Gastrocnemius medialis (tissue), 4 donors: ENCODE measurements around the gene DCC. TPM values are rescaled to one million over a fixed set of nuclear protein-coding genes. Genes with fewer than 3 reads are reported as not detected.
"Not testable (repeated sequence)": the region's sequence is repeated elsewhere in the genome, so short reads cannot be mapped to it uniquely, and the experiment has no call there.

ENCODE experiments used
- ATAC-seq, 2 donors: fragments of 150-250 bp; one replicate each; pipeline ENCODE4 v1.9.1; 2016
- DNase-seq, 2 donors: peaks; one replicate each; pipeline ENCODE4 v3.0.0-alpha.2; 2019
- H3K27ac ChIP-seq, 4 donors: fragments of 200-600 bp; sonication (generic); 1 replicate in 1 of 4; 2 replicates in 3 of 4; pipeline ENCODE4 v1.5.1; 2016 to 2018; ENCODE audit warnings: mild to moderate bottlenecking in 2 of 4, moderate library complexity in 1 of 4
- H3K27me3 ChIP-seq, 3 donors: fragments of 200-600 bp; sonication (generic) in 2 of 3; 1 replicate in 1 of 3; 2 replicates in 2 of 3; pipeline versions ENCODE4 v1.5.1 to v1.6.0; 2016 to 2019; ENCODE audit warnings: mild to moderate bottlenecking in 1 of 3, moderate library complexity in 1 of 3
- H3K36me3 ChIP-seq, 2 donors: fragments of 200-600 bp; sonication (generic) in 1 of 2; one replicate each; pipeline ENCODE4 v1.5.1; 2017 to 2018
- H3K4me1 ChIP-seq, 2 donors: fragments of 200-600 bp; sonication (generic) in 1 of 2; one replicate each; pipeline ENCODE4 v1.5.1; 2016 to 2017; ENCODE audit warnings: mild to moderate bottlenecking in 2 of 2
- H3K4me3 ChIP-seq, 4 donors: fragments of 200-600 bp; sonication (generic) in 3 of 4; 1 replicate in 1 of 4; 2 replicates in 3 of 4; pipeline ENCODE4 v1.5.1; 2016 to 2019; ENCODE audit warnings: mild to moderate bottlenecking in 2 of 4
- H3K9me3 ChIP-seq, 3 donors: fragments of 200-600 bp; sonication (generic) in 2 of 3; 1 replicate in 1 of 3; 2 replicates in 2 of 3; pipeline ENCODE4 v1.5.1; 2016 to 2019
- POLR2A ChIP-seq, 2 donors: fragments of 450-650 bp; IDR thresholded peaks; one replicate each; pipeline ENCODE4 v1.6.1; 2017; ENCODE audit warnings: antibody characterized with exemption in 2 of 2, mild to moderate bottlenecking in 2 of 2, moderate library complexity in 2 of 2
- in situ Hi-C, 4 donors: fragments of 200-750 bp; cut with MboI; loops; one replicate each; pipeline versions ENCODE4 v1.15.0 to v1.8.0; 2017; ENCODE audit warnings: low sequenced_read_pairs in 4 of 4
- intact Hi-C: fragments of 100-400 bp; cut with DNase I; formaldehyde crosslinking; loops from one replicate; pipeline ENCODE4 v1.15.1; 2023; ENCODE audit warnings: low total_unique reads
- total RNA-seq, 4 donors: library from RNA; depleted of rRNA; stranded (reverse); fragments of >200 nt; gene quantifications; one replicate each; pipeline versions ENCODE4 v1.1.0 to v1.2.3, GENCODE V29; 2016
- TF ChIP-seq, protein P1 (sequence below), 5 experiments: fragments of 450-650 bp in 3 of 5; fragments of 200-600 bp in 2 of 5; sonication (generic) in 2 of 5; IDR thresholded peaks in 4 of 5; conservative IDR thresholded peaks in 1 of 5; 1 replicate in 4 of 5; 2 replicates in 1 of 5; pipeline ENCODE4 v1.5.1; 2016 to 2019; ENCODE audit warnings: antibody characterized with exemption in 5 of 5, mild to moderate bottlenecking in 3 of 5, moderate library complexity in 3 of 5

Gene DCC
- total RNA-seq, 4 donors from 2014 or later, result not detected

- in situ Hi-C loops (no loop called here), intact Hi-C loops (no loop called here)
- TF ChIP-seq POLR2A (IDR thresholded peaks at IDR 0.05), result no peak
- TF ChIP-seq, protein P1, sequence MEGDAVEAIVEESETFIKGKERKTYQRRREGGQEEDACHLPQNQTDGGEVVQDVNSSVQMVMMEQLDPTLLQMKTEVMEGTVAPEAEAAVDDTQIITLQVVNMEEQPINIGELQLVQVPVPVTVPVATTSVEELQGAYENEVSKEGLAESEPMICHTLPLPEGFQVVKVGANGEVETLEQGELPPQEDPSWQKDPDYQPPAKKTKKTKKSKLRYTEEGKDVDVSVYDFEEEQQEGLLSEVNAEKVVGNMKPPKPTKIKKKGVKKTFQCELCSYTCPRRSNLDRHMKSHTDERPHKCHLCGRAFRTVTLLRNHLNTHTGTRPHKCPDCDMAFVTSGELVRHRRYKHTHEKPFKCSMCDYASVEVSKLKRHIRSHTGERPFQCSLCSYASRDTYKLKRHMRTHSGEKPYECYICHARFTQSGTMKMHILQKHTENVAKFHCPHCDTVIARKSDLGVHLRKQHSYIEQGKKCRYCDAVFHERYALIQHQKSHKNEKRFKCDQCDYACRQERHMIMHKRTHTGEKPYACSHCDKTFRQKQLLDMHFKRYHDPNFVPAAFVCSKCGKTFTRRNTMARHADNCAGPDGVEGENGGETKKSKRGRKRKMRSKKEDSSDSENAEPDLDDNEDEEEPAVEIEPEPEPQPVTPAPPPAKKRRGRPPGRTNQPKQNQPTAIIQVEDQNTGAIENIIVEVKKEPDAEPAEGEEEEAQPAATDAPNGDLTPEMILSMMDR (IDR thresholded peaks at IDR 0.05 in 4 of 5, conservative IDR thresholded peaks at IDR 0.05 in 1 of 5), result no peak
- ATAC-seq (no peak), DNase-seq (no peak)
- Histone ChIP-seq H3K4me1 (peaks cover 0 to 7% of the 10 kb centered on the region in 2 donors), H3K36me3 (no peaks in the 10 kb centered on the region), H3K4me3 (no peak overlapping the region), H3K9me3 (no peaks in the 10 kb centered on the region), H3K27ac (no peak overlapping the region), H3K27me3 (no peaks in the 10 kb centered on the region)
Observed at GRCh38 chr18:53458944-53459580, 1119.1 kb downstream of the DCC start.

DNA sequence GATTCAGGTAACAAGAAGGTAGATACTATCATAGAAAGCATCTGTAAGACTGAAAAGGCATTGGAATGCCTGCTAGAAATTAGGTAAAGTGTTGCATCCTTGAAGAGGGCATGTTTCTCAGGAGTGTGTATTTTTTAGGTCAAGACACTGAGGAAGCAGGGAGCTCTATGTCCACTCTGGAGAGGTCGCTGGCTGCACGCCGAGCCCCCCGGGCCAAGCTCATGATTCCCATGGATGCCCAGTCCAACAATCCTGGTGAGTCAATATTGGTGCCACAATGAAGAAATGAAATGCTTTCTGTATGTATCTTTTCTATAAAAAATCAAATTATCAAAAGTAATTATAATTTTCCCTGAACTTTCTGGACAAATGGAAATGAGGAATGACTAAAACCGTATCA, 1127.8 kb downstream of the DCC start:
- no peaks in the 10 kb centered on the region for H3K4me1 ChIP-seq
- H3K36me3 ChIP-seq, result no peaks in the 10 kb centered on the region
- DNase-seq, result no peak
- no peaks in the 10 kb centered on the region for H3K27me3 ChIP-seq
- TF ChIP-seq, protein P1 (IDR thresholded peaks at IDR 0.05 in 4 of 5, conservative IDR thresholded peaks at IDR 0.05 in 1 of 5), result no peak
- TF ChIP-seq POLR2A (IDR thresholded peaks at IDR 0.05), result no peak
- H3K9me3 ChIP-seq, result no peaks in the 10 kb centered on the region
- H3K27ac ChIP-seq, result no peak overlapping the region
- no peak overlapping the region for H3K4me3 ChIP-seq
- in situ Hi-C loops, result no loop called here
- intact Hi-C loops, result no loop called here
- no peak for ATAC-seq

- in situ Hi-C loops, H3K4me1 ChIP-seq, H3K36me3 ChIP-seq, H3K4me3 ChIP-seq, H3K27ac ChIP-seq, ATAC-seq, intact Hi-C loops, H3K27me3 ChIP-seq, DNase-seq, H3K9me3 ChIP-seq: not testable (repeated sequence)
Observed at GRCh38 chr18:53468173-53468572, 1128.2 kb downstream of the DCC start.

DNA sequence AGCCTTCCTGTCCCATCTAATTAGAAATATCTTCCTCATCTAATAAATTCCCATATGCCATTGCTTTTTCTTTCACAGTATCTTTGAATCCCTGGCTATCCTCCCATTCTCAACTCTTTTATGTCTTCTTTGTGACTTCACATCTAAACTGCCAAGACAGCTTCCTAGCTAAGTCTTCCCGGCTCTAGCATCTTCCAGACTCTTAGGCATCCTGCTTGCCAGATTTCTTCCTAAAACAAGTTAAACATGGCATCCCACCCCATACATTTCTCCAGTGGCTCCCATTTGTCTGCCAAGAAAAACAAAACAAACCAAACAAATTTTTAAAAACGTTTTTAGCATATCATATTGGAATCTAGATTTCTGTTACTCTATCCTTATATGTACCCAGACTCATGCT, 1132.5 kb downstream of the DCC start:
- intact Hi-C loops (no loop called here), in situ Hi-C loops (no loop called here)
- no peak overlapping the region for H3K4me3 ChIP-seq
- no peaks in the 10 kb centered on the region for H3K4me1 ChIP-seq
- H3K27ac ChIP-seq, result no peak overlapping the region
- DNase-seq, result no peak
- no peaks in the 10 kb centered on the region for H3K36me3 ChIP-seq
- H3K27me3 ChIP-seq, result no peaks in the 10 kb centered on the region
- H3K9me3 ChIP-seq, result no peaks in the 10 kb centered on the region
- no peak for ATAC-seq
- TF ChIP-seq, protein P1 (IDR thresholded peaks at IDR 0.05 in 4 of 5, conservative IDR thresholded peaks at IDR 0.05 in 1 of 5), result no peak
- no peak for TF ChIP-seq POLR2A (IDR thresholded peaks at IDR 0.05)

DNA sequence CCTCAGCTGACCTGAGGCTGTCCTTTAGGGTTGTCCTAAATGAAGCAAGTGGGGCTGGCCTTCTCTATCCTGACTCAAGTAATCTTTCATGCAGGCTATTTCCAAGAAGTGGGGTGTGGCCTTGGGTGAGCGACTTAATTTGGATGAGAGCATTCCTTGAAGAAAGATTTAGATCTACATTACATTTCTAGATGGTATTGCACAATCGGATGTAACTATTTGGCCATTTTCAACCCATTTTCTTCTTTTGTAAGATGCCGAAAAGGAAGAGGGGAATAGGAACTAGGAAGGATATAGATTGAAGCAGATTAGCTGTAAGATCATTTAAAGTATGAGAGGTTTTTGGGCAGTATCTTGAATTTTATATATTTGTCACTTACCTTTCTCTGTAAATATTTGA, 1138.2 kb downstream of the DCC start:
- no peak overlapping the region for H3K27ac ChIP-seq
- H3K36me3 ChIP-seq, result no peaks in the 10 kb centered on the region
- no peaks in the 10 kb centered on the region for H3K9me3 ChIP-seq
- H3K27me3 ChIP-seq, result no peaks in the 10 kb centered on the region
- H3K4me3 ChIP-seq, result no peak overlapping the region
- no peak for DNase-seq
- intact Hi-C loops (no loop called here), in situ Hi-C loops (no loop called here)
- no peak for ATAC-seq
- TF ChIP-seq, protein P1 (IDR thresholded peaks at IDR 0.05 in 4 of 5, conservative IDR thresholded peaks at IDR 0.05 in 1 of 5), result no peak
- no peak for TF ChIP-seq POLR2A (IDR thresholded peaks at IDR 0.05)
- H3K4me1 ChIP-seq, result no peaks in the 10 kb centered on the region
